Measurements from ENCODE around the gene BCL6B.
"Not testable (repeated sequence)": the region's sequence is repeated elsewhere in the genome, so short reads cannot be mapped to it uniquely, and the experiment has no call there.

Gene BCL6B, protein sequence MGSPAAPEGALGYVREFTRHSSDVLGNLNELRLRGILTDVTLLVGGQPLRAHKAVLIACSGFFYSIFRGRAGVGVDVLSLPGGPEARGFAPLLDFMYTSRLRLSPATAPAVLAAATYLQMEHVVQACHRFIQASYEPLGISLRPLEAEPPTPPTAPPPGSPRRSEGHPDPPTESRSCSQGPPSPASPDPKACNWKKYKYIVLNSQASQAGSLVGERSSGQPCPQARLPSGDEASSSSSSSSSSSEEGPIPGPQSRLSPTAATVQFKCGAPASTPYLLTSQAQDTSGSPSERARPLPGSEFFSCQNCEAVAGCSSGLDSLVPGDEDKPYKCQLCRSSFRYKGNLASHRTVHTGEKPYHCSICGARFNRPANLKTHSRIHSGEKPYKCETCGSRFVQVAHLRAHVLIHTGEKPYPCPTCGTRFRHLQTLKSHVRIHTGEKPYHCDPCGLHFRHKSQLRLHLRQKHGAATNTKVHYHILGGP

DNA sequence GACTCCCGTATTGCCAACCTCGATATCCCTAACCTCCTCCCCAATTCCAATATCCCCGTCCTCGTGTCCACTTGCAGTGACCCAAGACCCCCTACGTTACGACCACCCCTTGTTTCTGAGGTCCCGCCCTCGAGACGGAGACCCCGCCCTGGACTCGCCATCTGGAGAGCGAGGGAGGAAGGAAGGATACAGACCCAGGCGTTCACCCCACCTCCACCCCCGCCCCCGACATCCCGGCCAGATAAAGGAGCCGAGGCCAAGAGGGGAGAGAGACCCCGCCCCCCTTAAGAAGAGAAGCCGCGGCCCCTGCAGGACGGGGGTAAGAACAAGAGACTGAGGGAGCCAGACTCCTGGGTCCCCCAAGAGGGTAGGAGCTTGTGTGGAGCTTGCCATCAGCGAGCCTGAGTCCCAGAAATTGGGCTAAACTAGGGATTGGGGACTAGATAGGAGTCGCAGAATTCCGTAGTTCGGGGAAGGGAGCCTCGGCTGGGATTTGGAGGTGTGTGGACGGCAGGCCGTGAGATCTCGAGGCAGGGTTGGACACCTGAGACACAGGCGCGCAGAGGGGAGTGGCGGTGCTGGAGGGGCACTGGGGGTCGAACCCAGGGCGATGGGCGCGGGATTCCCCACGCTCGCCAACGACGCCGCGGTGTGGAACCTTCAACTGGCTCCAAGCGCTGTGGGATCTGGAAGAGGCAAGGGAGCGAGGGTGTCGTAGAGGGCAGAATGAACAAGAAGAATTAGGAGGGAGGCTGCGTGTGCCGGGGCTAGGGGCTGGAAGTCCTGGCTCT is at the start of gene BCL6B:
Gene BCL6B, plus strand, starts transcription at position 270 of the 791 bp plus-strand sequence. CDS start 622 bp downstream, outside the sequence.
- DNase-seq = no peak

DNA sequence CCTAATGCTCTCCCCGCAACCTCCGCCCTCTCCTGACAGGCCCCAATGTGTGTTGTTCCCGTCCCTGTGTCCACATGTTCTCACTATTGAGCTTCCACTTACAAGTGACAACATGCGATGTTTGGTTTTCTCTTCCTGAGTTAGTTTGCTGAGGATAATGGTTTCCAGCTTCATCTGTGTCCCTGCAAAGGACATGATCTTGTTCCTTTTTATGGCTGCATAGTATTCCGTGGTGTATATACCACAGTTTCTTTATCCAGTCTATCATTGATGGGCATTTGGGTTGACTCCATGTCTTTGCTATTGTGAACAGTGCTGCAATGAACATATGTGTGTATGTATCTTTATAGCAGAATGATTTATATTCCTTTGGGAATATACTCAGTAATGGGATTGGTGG is 43.4 kb upstream of the BCL6B start:
- not testable (repeated sequence) for DNase-seq

DNA sequence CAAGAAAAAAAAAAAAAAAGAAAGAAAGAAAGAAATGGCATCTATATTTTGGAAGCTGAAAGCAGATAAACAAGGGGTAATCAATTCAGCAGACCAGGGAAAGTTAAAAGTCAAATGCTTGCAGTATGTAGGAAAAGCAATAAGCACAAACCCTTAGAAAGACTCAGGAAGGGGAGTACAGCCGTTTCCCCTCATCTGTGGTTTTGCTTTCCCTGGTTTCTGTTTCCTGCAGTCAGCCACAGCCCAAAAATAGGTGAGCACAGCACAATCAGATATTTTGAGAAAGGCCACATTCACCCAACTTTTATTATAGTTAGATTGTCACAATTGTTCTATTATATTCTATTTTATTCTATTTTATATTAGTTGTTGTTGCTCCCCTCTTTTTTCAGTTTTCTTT is 41.4 kb upstream of the BCL6B start:
- no peak for DNase-seq

DNA sequence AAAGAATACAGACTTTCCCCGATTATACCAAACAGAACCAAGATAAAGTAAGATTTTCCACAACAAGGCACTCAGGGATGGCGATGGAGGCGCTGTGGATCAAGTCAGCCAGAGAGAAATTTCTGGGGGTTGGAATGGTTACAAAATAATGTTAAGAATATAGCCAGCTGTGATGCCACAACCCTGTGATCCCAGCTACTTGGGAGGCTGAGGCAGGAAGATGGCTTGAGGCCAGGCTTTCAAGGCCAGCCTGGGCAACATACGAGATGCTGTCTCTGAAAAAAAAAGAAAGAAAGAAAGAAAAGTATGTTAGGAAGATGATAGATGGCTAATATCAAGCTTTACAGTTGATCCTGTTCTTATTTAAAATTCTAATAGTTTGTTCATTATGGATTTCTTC is 37.6 kb upstream of the BCL6B start:
- no peak for DNase-seq

DNA sequence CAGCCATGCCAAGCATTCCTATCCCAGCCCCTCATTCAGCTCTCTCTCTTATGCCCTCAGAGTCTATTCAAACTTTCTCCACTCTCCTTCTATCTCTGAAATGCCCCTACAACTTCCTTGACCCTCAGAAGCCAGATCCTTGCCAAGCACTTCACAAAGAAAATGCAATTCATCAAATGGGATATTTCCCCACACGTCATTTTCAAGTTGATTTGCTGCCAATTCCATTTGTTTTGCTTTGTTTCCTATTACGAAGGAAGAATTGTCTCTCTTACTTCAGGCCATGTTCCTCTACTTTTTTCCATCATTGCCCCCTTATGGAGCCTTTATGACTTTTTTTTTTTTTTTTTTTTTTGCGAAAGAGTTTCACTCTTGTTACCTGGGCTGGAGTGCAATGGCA is 36.2 kb upstream of the BCL6B start:
- no peak for DNase-seq

DNA sequence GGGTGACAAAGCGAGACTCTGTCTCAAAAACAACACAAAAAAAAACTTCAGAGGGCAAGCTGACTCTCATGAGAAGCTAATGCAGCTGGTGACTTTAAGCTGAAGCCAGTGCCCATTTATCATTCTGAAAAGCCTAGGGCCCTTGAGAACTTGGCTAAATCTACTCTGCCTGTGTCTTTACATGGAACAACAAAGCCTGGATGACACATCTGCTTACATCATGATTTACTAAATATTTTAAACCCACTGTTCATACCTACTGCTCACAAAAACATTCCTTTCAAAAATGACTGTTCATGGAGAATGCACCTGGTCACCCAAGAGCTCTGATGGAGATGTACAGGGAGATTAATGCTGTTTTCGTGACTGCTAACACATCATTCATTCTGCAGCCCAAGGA is 33.1 kb upstream of the BCL6B start:
- no peak for DNase-seq

DNA sequence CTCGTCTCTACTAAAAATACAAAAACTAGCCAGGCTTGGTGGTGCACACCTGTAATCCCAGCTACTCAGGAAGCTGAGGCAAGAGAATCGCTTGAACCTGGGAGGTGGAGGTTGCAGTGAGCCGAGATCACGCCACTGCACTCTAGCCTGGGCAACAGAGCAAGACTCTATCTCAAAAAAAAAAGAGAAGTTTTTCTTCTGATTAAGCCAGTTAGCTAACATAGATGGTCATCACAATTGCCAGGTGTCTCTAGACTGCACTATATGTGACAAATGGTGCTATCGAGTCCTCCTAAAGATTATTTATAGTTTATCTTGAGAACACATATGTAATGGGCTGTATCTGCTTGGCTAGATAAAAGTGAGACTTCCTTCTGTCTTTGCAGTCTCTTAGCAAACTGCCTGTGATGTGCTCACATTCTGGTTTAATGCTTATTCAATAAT is 29.2 kb upstream of the BCL6B start:
- not testable (repeated sequence) for DNase-seq

DNA sequence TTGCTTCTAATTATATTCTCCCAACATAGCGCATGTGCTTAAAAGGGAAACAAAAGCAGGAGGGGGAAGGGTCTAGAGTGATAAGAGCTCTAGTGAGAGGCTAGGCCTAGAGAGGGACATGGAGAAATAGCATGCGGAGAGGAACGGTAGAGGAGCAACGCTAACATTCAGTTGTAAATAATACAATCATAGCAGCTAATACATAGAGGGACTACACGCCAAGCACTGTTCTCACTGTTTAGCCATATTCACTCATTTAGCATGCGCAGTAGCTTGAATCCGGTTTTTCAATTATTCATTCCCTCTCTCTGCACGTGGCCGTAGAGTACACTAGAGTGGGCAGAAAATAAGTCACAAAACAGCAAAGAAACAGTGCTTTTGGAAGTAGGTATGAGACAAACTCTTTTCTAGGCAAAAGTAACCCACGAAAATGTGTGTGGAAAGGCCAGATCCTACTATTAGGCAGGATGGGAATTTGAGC is 28.7 kb upstream of the BCL6B start:
- no peak for DNase-seq

DNA sequence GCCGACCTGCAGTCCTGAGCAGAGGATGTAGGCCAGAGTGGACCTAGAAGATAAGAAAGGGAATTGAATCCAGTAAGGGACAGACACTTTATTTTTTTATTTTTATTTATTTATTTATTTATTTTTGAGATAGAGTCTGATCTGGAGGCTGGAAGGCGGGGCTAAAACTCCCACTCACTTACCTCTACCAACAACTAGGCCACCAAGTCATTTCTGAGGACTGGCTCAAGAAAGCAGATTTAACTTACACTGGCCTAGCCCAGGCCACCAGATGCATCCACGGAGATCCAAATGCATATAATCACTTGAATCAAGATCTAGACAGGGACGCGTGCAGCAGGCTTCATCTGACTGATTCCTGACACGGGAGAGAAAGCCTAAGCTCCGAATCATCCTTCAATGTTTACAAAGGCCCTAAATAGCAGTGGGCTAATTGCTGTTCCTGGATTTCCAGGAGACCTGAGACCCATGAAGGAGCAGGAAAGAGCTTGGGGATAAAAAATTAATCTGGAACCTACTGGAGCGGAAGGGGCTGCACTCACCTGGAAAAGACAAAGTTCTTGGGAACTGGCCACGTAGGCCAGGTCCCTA is 28.1 kb upstream of the BCL6B start:
- no peak for DNase-seq

DNA sequence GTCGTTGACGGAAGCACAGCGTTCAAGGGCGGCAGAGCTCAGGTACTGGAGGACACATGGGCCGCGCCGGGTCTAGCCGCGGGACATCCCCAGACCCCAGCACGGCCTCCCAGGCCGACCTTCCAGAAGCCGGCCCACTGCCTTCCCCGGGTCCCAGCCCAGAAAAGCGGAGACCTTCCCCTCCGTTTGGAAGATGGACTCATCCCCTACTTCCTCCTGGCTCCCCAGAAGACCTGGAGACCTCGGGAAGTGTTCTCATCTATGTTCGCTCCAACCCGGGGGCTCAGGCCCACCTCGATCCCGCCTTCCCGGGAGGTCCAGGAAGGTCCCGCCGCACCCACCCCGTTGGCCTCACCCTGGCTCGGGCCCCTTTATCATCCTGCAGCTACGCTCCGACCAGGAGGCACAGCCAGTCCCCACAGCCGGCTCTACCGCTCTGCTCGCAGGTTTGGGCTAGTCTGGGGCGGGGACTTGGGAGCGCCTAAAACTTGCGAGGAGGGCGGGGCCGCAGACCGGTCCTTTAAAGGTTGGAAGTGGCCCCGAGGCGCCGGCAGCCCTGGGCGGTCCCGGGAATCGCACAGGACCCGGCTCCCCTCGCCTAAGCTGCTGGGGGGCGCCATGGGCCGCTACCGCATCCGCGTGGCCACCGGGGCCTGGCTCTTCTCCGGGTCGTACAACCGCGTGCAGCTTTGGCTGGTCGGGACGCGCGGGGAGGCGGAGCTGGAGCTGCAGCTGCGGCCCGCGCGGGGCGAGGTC is 27.2 kb upstream of the BCL6B start, which contains the start of gene ALOX12:
Gene ALOX12, plus strand, starts transcription at position 550 of the 756 bp plus-strand sequence. Its CDS starts 69 bp downstream, at position 619.
- no peak for DNase-seq

DNA sequence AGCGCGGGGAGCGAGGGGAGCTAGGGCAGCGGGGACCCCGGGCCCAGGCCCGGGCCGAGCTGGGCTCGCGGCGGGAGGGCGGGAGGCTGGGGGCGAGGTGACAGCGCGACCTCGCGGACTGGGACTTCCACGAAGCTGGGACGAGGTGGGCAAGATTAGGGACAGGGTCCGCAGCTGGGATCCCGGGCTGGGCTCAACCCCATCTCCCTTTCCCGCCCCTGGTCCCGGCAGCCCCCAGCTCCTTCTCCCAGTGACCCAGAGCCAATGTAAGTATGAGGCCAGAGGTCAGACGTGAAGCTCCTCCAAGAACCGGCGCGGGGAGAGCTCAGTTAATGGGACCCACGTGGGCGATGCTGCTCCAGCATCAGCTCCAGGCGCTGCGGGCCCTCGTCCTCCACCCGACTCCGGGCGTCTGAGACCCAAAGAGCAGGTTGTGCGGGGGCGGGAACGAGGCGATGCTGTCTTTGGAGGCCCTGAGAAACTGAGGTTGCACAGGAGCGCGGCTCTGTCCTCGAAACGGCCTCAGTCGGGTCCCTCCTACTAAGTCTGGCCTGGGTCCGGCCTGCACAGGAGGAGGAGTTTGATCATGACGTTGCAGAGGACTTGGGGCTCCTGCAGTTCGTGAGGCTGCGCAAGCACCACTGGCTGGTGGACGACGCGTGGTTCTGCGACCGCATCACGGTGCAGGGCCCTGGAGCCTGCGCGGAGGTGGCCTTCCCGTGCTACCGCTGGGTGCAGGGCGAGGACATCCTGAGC is 26.4 kb upstream of the BCL6B start:
- DNase-seq = no peak

DNA sequence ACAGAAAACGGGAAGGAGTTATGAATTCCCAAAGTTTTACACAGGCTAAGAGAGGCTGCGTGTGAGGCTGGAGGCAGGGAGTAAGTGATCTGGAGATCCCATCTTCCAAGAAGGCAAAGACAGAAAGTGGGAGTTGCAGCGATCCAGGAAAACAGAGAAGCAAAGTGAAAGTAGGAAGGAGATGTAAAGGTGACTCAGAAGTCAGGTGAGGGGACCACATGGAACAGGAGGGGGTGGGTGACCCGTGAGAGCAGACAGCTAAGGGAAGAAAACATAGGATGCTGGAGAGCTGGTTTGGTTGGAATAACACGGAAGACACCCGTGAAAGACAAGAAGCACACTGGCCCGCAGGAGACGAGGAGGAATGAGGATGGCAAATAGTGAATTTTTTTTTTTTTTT is 25.7 kb upstream of the BCL6B start:
- DNase-seq = no peak

DNA sequence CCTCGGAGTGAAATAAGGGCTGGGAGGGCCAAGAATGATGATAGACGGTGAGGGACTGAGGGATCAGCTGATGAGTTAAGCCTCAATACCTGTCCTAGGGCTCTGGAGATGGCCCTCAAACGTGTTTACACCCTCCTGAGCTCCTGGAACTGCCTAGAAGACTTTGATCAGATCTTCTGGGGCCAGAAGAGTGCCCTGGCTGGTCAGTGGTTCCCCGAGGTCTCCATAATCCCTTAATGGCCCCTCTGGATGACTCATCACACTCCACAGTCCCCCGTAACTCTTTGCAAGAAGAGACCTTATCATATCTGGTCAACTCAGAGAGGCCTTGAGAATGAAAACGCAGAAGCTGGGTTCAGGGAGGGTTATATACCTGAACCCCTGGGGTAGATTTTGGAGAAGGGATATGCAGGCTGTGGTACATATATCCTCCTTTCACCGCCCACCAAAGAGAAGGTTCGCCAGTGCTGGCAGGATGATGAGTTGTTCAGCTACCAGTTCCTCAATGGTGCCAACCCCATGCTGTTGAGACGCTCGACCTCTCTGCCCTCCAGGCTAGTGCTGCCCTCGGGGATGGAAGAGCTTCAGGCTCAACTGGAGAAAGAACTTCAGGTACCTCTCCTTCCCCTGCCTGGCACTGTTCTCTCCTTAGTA is 23.9 kb upstream of the BCL6B start:
- no peak for DNase-seq

DNA sequence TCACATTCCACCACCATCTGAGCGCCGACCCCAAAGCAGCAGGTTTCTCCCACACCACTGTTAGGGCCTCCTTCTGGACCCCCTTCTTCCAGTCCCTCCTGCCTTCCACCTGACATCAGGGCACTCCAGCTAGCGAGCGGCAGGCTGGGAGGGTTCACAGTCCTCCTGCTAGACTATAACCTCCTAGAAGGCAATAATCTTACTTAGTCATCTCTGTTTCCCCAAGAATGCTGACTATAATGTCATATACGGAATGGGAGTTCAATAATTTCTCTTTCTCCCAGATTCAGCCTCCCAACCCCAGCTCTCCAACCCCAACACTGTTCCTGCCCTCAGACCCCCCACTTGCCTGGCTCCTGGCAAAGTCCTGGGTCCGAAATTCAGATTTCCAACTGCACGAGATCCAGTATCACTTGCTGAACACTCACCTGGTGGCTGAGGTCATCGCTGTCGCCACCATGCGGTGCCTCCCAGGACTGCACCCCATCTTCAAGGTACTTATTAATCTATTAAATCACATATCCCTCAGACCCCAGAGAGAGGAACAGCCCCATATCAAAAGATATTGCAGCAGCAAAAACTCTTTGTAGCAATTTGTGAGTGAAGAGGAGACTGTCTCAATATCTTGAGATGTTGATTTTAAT is 21.4 kb upstream of the BCL6B start:
- DNase-seq = no peak

DNA sequence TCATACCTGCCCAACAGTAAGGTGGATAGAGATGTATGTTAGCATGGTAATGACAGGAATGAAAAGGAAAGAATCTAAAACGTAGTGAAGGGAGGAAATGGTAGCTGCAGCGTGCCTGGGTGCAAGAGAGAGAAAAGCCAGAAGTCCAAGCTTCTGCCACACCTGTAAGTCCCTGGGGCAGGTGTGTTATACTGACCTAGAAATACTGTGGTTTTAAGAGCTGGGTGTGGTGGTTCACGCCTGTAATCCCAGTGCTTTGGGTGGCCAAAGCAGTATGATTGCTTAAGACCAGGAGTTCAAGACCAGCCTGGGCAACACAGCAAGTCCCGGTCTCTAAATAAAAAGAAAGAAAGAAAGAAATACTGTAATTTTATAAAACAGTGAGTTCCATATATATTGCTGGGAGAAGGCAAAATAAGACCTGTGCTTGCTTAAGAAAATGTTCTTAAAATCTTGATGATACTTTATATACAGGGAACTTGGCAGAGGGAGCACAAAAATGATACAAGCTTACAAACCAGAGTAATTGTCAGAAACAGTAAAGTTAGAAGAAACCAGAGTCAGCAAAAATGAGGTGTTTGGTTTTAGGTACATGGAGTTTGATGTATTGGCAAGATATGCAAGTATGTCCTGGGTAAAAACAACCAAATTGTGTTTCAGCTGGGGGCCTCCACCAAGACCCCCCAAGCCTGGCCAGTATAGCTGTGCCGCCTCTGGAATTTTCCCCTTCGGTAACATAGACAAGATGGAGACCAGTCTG is 20.4 kb upstream of the BCL6B start:
- DNase-seq = no peak

DNA sequence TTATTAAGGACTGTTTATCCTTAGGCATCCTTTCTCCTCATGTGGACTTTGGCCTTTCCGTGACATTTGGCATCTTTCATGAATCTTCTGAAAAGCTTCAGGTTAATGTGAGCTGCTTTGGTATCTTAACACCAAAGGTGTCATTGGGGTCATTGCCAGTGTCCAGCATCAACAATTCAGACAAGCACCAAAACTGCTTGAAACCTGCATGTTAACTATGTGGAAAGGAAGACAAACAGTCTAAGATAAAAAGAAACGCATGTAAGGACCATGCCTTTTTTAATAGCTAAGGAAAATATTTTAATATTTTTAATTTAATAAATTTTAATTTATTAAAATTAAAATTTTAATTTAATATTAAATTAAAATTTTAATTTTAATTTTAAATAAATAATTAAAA is 19.1 kb upstream of the BCL6B start:
- no peak for DNase-seq

DNA sequence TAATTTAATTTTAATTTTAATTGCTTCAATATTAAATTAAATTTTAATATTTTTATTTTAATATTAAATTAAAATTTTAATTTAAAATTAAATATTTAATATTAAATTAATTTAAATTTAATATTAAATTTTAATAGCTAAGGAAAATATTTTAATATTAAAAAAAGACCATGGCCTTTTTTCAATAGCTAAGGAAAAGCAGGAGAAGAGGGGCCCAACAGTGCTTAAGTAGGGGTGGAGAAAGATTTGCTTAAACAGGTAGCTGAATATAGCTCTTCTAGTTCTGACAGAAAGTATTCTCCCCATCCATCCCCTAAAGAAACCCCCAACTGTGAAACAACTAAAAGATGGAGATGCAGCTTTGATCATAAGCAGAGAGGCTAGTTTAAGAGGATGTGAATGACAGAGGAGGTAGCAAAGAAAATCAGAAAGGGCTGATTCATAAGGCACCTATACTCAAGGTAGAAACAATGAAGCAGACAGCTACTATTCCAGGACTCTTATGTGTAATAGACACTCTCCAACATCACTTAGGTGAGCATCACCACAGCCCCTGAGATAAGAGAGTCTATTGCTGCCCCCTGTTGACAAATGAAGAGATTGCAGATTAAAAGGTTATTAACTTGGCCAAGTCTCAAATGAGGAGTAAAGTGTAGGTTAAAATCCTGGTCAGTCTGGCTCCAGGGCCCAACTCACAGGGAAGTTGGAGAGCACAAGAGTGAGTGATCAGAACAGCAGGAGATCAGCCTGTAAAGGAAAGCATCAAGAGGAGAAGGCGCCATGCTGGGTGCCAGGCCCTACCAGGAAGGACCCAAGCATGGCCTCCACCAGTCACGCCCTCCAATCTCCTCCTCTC is 18.2 kb upstream of the BCL6B start:
- peak; percentile 51 for DNase-seq

DNA sequence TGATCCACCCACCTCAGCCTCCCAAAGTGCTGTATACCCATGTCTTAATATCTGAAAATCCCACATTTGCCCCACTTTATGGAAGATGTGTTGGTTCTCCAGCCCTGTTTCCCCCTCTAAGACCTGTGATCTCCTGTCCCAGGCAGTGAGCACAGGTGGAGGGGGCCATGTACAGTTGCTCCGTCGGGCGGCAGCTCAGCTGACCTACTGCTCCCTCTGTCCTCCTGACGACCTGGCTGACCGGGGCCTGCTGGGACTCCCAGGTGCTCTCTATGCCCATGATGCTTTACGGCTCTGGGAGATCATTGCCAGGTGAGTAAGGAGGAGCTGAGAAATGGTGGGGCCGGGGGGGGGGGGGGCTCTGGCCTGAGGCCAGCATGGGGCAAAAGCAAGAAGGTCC is 17.1 kb upstream of the BCL6B start:
- DNase-seq = no peak

DNA sequence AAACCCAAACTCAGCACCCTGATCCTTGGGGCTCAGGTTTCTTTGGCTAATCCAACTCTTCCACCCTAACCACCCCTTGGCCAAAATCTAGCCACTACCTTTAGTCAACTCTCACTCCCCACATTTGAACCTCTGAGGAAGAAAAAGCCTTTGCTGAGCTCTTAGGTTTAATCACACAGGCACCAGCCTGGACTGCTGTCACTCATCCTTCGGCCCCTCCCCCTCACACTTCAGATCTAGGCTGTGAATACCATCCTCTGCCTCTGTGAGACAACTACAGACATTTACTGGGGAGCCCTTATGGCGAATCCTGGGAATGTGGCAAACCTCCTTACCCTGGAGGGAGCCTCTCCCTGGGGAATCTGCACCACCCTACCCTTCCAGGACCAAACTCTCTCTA is 15.7 kb upstream of the BCL6B start:
- DNase-seq = no peak

Measured in NCI-H774 (cell line).